ENCODE measurements around the gene MEA1. TPM values are rescaled to one million over a fixed set of nuclear protein-coding genes. Genes with fewer than 3 reads are reported as not detected.

Gene MEA1
- total and polyA plus RNA-seq, 12 donors = 54.6 to 142 (median 76.3) TPM

DNA sequence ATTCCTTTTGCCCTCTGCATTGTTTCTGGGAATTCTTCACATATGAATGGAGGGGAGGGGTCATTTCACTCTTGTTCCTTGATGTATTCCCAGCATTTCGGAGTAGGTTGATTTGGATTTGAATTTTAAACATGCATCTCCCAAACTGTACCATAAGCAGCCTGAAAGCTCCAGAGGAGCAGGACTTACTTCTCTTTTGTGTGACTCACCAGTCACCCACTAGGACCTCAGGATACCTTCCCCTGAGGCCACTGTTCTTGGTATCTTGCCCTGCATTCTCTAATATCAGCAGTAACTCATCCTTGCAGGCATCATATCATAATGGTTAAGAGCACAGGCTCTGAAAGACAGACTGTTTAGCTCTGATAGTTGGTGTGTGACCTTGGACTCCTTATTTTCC lies 44.8 kb upstream of the MEA1 start:
- intact Hi-C loops (cut with DNase I) = no loop called here
- H3K27ac ChIP-seq = peak overlapping the region in 3 of 5 donors; percentile 73 to 94 (median 92)
- no peak for DNase-seq
- no peaks in the 10 kb centered on the region for H3K27me3 ChIP-seq
- H3K4me1 ChIP-seq (replicated peaks in 1 of 2) = peaks cover 13 to 23% of the 10 kb centered on the region in 2 donors
- WGBS, 4 donors = 50 to 69% (median 60%) methylated on average over 1 of the region's 1 CpG
- H3K4me3 ChIP-seq = peak overlapping the region in 2 of 4 donors; percentile 60 to 72
- TF ChIP-seq POLR2A (IDR thresholded peaks at IDR 0.05) = no peak
- TF ChIP-seq, protein P1, sequence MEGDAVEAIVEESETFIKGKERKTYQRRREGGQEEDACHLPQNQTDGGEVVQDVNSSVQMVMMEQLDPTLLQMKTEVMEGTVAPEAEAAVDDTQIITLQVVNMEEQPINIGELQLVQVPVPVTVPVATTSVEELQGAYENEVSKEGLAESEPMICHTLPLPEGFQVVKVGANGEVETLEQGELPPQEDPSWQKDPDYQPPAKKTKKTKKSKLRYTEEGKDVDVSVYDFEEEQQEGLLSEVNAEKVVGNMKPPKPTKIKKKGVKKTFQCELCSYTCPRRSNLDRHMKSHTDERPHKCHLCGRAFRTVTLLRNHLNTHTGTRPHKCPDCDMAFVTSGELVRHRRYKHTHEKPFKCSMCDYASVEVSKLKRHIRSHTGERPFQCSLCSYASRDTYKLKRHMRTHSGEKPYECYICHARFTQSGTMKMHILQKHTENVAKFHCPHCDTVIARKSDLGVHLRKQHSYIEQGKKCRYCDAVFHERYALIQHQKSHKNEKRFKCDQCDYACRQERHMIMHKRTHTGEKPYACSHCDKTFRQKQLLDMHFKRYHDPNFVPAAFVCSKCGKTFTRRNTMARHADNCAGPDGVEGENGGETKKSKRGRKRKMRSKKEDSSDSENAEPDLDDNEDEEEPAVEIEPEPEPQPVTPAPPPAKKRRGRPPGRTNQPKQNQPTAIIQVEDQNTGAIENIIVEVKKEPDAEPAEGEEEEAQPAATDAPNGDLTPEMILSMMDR (IDR thresholded peaks at IDR 0.05) = no peak
- H3K9me3 ChIP-seq (replicated peaks in 1 of 3) = no peaks in the 10 kb centered on the region
- H3K36me3 ChIP-seq (replicated peaks in 1 of 2) = peaks cover 0 to 28% of the 10 kb centered on the region in 2 donors

DNA sequence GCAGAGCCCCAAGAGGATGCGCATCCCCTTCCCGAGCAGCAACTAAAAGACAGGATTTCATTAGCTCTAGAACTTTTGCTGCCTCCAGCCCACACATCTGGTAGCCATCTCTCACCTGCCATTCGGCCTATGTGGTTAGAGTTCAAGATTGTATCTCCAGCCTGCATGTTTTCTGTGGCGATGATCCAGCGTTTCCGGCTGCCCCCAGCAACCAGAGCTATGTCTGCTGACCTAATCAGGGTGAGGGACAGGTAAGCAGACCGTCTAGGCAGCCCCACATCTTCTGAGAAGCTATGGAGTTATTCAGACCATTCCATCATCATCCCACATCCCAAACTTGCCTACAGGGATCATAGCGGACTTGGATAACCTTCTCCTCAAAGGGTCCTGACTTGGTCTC lies 42.2 kb upstream of the MEA1 start:
- Histone ChIP-seq H3K4me3 (no peak overlapping the region), H3K36me3 (replicated peaks in 1 of 2) (peaks cover 0 to 28% of the 10 kb centered on the region in 2 donors), H3K27ac (no peak overlapping the region), H3K4me1 (replicated peaks in 1 of 2) (peaks cover 24 to 28% of the 10 kb centered on the region in 2 donors), H3K9me3 (replicated peaks in 1 of 3) (no peaks in the 10 kb centered on the region), H3K27me3 (no peaks in the 10 kb centered on the region)
- TF ChIP-seq, protein P1 (IDR thresholded peaks at IDR 0.05) = no peak
- no peak for TF ChIP-seq POLR2A (IDR thresholded peaks at IDR 0.05)
- intact Hi-C loops (cut with DNase I) = no loop called here
- DNase-seq = no peak
- 71 to 93% (median 85%) methylated on average over 6 to 8 of the region's 8 CpGs for WGBS, 4 donors

DNA sequence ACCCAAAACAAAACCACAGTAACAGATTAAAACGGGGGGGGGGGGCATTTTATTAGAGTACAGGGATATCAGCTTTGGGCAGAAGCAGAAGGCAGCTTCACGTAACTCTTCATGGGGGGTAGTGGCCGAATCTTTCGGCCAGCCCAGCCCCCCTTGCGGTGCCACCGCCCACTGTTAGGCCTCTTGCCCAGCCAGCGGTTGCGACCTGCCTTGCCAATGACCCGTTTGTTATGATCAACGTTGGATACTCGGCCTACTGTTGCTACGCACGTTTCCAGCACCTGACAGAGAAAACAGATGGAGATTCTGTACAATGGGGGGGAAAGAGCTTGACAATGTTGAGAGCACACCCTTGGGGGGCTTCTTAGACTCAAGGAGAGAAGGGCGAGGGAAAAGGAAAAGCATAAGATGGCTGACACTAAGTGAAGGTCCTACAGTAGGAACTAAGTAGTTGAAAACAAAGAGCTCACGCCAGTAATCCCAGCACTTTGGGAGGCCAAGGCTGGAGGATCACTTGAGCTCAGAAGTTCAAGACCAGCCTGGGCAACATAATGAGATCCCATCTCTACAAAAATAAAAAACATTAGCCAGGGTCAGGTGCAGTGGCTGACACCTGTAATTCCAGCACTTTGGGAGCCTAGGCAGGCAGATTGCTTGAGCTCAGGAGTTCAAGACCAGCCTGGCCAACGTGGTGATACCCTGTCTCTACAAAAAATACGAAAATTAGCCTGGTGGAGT lies 40.6 kb upstream of the MEA1 start:
- H3K36me3 ChIP-seq (replicated peaks in 1 of 2) = peaks cover 0 to 36% of the 10 kb centered on the region in 2 donors
- peaks cover 16 to 20% of the 10 kb centered on the region in 2 donors for H3K4me1 ChIP-seq (replicated peaks in 1 of 2)
- WGBS, 4 donors = 61 to 73% (median 72%) methylated on average over 17 of the region's 17 CpGs
- intact Hi-C loops (cut with DNase I) = no loop called here
- TF ChIP-seq, protein P1 (IDR thresholded peaks at IDR 0.05) = no peak
- no peak for TF ChIP-seq POLR2A (IDR thresholded peaks at IDR 0.05)
- H3K27ac ChIP-seq = peak overlapping the region; percentile 47 to 89 (median 77)
- H3K9me3 ChIP-seq (replicated peaks in 1 of 3) = no peaks in the 10 kb centered on the region
- no peaks in the 10 kb centered on the region for H3K27me3 ChIP-seq
- H3K4me3 ChIP-seq = peak overlapping the region in 2 of 4 donors; percentile 64 to 68
- peak in 3 of 7 donors; percentile 13 to 43 (median 43) for DNase-seq

DNA sequence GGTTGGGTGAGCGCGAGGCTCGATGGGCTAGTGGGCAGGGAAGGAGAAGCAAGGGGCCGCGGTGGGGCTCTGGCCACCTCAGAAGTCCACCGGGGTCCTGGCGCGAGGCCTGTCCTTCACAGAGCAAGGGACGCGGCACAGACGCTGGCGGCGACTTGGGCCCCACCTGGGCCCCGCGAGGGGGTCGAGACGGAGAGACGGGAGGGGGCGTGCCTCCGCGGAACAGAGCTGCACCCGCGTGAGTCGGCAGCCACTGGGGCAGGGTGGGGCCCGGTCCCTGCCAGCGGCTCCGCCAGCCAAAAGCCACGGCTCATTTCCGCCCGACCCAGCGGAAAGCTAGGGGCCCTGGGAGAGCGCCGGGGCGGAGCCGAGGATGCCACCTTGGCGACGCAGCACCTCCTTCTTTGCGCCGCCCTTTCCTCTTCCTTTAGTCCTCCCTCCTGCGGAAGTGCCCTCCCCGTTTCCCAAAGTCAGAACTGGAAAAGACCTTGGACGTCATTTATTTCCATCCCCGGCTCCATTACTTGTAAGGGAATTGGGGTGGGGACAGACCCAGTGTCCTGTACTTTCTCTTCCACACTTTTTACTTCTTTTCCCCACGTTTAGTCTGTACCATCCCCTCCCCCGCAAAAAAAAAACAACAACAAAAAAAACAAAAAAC lies 39.9 kb upstream of the MEA1 start, which contains the start of gene CUL7:
Gene CUL7 (minus strand): TSS at position 307 of the 661 bp plus-strand sequence. CDS start 1,063 bp downstream, outside the sequence.
- TF ChIP-seq, protein P1 (IDR thresholded peaks at IDR 0.05) = no peak
- TF ChIP-seq POLR2A (IDR thresholded peaks at IDR 0.05) = peak; percentile 73
- DNase-seq = peak; percentile 90 to 96 (median 94)
- H3K4me1 ChIP-seq (replicated peaks in 1 of 2) = peaks cover 16 to 18% of the 10 kb centered on the region in 2 donors
- intact Hi-C loops (cut with DNase I) = no loop called here
- H3K27me3 ChIP-seq = no peaks in the 10 kb centered on the region
- 1 to 3% (median 1%) methylated on average over 10 to 42 of the region's 45 CpGs for WGBS, 4 donors
- no peaks in the 10 kb centered on the region for H3K9me3 ChIP-seq (replicated peaks in 1 of 3)
- peak within 1 kb of the TSS; percentile 29 to 86 (median 66) for H3K4me3 ChIP-seq
- H3K27ac ChIP-seq = peak within 1 kb of the TSS; percentile 47 to 89 (median 87)
- peaks cover 0 to 42% of the 10 kb centered on the region in 2 donors for H3K36me3 ChIP-seq (replicated peaks in 1 of 2)

Measured in adrenal gland (tissue), 12 donors.